ENCODE measurements around the gene WDFY3.

Gene WDFY3

DNA sequence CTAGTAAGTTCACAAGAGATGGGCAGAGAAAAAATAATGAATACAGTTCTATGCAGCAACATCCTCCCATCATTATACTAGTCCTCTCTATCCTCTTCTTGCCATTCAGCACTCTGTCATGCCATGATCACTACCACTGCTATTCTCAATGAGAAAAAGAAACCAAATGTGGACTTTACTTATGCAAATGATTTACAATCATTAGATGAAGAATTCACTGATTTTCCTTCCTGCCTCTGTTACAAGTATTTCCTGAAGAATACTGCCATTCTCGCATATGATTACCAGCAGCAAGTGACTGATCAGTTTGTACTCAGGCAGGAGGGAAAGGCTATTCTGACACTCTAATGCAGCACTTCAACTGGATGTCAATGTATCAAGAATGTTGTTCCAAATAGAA lies 50.3 kb downstream of the WDFY3 start:
- no peak overlapping the region for H3K4me3 ChIP-seq (replicated peaks; ENCODE audit: low read depth, low read length)
- DNase-seq (ENCODE audit: extremely low read depth, low read depth), result no peak
- TF ChIP-seq CTCF (IDR thresholded peaks at IDR 0.05; ENCODE audit: low read depth, low read length, missing control alignments), result no peak

GRCh38 chr4:84915396-84915780 lies 51.1 kb downstream of the WDFY3 start:
- TF ChIP-seq CTCF (IDR thresholded peaks at IDR 0.05; ENCODE audit: low read depth, low read length, missing control alignments), result no peak
- H3K4me3 ChIP-seq (replicated peaks; ENCODE audit: low read depth, low read length), result no peak overlapping the region
- DNase-seq (ENCODE audit: extremely low read depth, low read depth), result no peak

GRCh38 chr4:84914686-84915395 lies 51.6 kb downstream of the WDFY3 start:
- TF ChIP-seq CTCF (IDR thresholded peaks at IDR 0.05; ENCODE audit: low read depth, low read length, missing control alignments), result no peak
- DNase-seq (ENCODE audit: extremely low read depth, low read depth), result no peak
- H3K4me3 ChIP-seq (replicated peaks; ENCODE audit: low read depth, low read length), result no peak overlapping the region

DNA sequence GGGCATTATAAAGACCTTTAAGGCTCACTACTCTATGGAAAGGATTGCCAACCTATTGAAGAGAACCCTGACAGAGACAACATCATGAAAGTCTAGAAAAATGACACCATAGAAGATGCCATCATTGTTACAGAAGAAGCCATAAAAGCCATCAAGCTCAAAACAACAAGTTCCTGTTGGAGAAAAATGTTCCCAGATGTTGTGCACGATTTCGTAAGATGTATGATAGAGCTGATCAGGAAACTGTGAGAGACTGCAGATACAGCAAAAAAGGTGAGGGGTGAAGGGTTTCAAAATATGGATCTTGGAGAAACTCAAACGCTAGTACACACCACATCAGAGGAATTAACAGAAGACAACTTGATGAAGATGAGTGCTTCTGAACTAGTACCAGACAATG lies 53.3 kb downstream of the WDFY3 start:
- H3K4me3 ChIP-seq (replicated peaks; ENCODE audit: low read depth, low read length), result no peak overlapping the region
- DNase-seq (ENCODE audit: extremely low read depth, low read depth), result no peak
- no peak for TF ChIP-seq CTCF (IDR thresholded peaks at IDR 0.05; ENCODE audit: low read depth, low read length, missing control alignments)

- DNase-seq (ENCODE audit: extremely low read depth, low read depth), result no peak
- H3K4me3 ChIP-seq (replicated peaks; ENCODE audit: low read depth, low read length), result no peak overlapping the region
- TF ChIP-seq CTCF (IDR thresholded peaks at IDR 0.05; ENCODE audit: low read depth, low read length, missing control alignments), result no peak
Observed at GRCh38 chr4:84912741-84913140, 53.7 kb downstream of the WDFY3 start.

- no peak for DNase-seq (ENCODE audit: extremely low read depth, low read depth)
- no peak overlapping the region for H3K4me3 ChIP-seq (replicated peaks; ENCODE audit: low read depth, low read length)
- no peak for TF ChIP-seq CTCF (IDR thresholded peaks at IDR 0.05; ENCODE audit: low read depth, low read length, missing control alignments)
Observed at GRCh38 chr4:84908876-84909275, 57.6 kb downstream of the WDFY3 start.

- H3K4me3 ChIP-seq (replicated peaks; ENCODE audit: low read depth, low read length), result no peak overlapping the region
- TF ChIP-seq CTCF (IDR thresholded peaks at IDR 0.05; ENCODE audit: low read depth, low read length, missing control alignments), result no peak
- DNase-seq (ENCODE audit: extremely low read depth, low read depth), result no peak
Observed at GRCh38 chr4:84907145-84907544, 59.3 kb downstream of the WDFY3 start.

Measured in HFF-Myc (cell line).